HG03139 (cell line): Measurements from ENCODE around the gene MRPL11.
"Not testable (repeated sequence)": the region's sequence is repeated elsewhere in the genome, so short reads cannot be mapped to it uniquely, and the experiment has no call there.

Experiments used
- ATAC-seq: cut with Tn5 transposase; IDR thresholded peaks from one replicate; pipeline ENCODE4 v1.9.1; 2021; ENCODE audit not compliant: unreplicated experiment

MRPL11 gene

GRCh38 chr11:66431871-66432329 is 6.7 kb downstream of the MRPL11 start:
- not testable (repeated sequence) for ATAC-seq

DNA sequence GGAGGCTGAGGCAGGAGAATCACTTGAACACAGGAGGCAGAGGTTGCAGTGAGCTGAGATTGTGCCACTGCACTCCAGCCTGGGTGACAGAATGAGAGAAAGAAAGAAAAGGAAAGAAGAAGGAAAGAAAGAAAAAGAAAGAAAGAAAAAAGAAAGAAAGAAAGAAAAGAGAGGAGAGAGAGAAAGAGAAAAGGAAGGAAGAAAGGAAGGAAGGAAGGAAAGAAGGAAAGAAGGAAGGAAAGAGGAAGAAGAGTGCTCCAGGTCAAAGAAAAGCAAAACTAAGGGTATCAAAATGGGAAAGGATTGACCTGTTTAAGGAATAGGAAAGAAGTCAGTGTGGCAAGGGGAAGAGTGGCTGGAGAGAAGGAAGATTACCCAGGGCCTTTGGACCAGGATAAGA is 7.4 kb downstream of the MRPL11 start:
- ATAC-seq, result not testable (repeated sequence)

- ATAC-seq, result no peak
These were observed 8.6 kb downstream of the MRPL11 start for GRCh38 chr11:66429983-66430602.

DNA sequence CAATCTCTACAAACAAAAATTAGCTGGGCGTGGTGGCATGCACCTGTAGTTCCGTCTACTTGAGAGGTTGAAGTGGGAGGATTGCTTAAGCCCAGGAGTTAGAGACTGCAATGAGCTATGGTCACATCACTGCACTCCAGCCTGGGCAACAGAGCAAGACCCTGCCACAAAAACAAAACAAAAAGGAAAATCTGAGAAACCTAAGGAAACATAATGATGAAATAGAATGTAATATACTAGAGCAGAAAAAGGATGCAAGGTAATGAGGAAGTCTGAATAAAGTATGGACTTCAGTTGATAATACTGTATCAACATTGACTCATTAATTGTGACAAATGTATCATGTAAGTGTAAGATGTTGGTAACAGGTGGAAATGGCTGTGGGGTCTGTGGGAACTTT is 9.7 kb downstream of the MRPL11 start:
- no peak for ATAC-seq

GRCh38 chr11:66426314-66426713 is 12.3 kb downstream of the MRPL11 start:
- no peak for ATAC-seq

GRCh38 chr11:66421492-66422205 is 17.0 kb downstream of the MRPL11 start:
- no peak for ATAC-seq

- ATAC-seq, result no peak
These were observed 17.8 kb downstream of the MRPL11 start, which contains the start of gene NPAS4 for GRCh38 chr11:66420671-66421476. Gene NPAS4 (plus strand): TSS chr11:66421035. CDS start chr11:66421180, 145 bp downstream.

- no peak for ATAC-seq
These were observed 18.8 kb downstream of the MRPL11 start for GRCh38 chr11:66419825-66420224.

GRCh38 chr11:66418986-66419308 is 19.7 kb downstream of the MRPL11 start:
- no peak for ATAC-seq

- ATAC-seq, result no peak
These were observed 20.3 kb downstream of the MRPL11 start for GRCh38 chr11:66418168-66418985.

DNA sequence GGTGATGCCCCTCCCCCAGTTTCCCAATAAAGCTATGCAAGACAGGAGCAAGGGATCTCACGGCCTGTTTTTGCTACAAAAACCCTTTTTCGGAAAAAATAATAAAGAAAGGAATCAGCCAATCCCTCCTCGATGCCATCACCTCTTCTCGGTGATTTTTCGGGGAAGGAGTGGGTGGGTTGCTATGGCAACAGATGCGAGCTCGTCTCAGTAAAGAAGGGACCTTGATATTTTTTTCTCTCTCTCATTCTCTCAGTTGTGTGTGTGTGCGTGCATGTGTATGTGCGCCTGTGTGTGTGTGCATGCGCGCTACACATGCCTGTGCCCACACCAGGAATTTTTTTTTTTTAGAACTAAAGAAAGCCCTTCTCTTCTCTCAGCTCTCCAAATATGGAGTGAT is 21.6 kb downstream of the MRPL11 start:
- no peak for ATAC-seq

DNA sequence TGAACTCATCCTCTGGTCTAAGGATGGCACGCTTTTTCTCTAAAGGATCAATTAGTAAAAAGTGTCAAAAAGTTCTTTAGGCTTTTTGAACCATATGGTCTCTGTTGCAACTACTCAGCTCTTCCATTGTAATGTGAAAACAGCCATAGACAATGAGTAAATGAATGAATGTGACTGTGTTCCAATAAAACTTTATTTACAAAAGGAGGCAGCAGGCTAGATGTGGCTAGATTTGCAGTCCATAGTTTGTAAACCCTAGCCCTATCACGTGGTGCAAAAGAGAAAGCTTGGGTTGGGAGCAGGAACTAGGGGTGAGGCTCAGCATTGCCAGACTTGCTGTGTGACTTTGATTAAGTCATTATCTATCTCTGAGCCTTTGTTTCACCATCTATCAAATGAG is 23.2 kb downstream of the MRPL11 start:
- no peak for ATAC-seq

DNA sequence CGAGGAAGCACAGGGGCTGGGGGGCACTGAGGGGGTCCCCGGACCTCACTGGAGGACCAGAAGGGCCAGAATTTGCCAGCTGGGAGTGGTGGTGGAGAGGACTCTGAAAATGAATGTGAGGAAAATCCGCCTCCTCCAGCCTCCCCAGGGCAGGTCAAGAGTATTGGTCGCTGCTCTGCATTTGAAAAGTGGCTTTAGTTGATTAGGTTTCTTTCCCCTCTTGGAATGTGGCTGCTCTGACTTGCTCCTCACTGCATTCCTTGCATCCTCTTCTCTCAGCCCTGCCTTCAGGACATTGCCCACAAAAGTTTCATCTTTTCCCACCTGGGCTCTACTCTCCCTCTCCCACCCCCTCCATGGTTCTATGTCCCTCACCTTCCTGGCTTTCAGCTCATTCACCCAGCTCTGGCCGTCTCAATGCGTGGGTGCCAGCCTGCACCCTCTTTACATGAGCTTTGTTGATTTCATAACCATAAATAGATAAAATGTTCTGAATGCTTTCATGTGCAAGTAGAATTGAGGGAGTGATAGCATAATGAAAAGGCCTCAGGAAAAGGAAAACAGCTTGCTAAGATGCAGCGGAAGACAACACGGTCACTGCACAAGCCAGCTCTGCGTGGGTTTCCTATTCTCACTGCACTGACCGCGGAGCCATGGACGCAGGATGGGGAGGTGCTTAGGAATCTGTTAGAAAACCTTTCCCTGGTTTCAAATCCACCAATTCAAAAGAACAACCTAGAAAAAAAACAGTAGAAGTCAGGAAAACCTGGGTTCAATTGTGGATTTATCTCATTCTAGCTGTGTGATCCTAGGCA is 24.3 kb downstream of the MRPL11 start:
- no peak for ATAC-seq

GRCh38 chr11:66413167-66413566 is 25.5 kb downstream of the MRPL11 start:
- ATAC-seq, result no peak

- no peak for ATAC-seq
These were observed 26.5 kb downstream of the MRPL11 start for GRCh38 chr11:66412110-66412509.

DNA sequence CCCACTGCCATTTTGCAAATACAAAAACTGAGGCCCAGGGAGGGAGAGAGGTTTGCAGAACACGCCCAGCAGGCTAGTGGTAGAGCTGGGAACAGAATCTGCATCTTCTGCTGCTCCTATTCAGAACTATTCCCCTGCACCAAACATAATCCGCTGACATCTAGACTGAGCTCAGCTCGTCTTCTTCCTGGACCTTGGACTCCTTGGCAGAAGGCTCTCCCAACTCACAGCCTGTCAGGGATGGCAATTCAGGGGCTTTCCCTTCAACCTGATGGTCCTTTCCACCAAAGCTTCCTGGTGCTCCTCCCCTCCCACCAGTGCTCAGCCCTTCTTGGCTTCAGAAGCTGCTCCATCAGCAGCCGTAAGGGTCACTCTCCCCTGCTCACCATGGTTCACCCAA is 27.3 kb downstream of the MRPL11 start:
- ATAC-seq, result no peak

DNA sequence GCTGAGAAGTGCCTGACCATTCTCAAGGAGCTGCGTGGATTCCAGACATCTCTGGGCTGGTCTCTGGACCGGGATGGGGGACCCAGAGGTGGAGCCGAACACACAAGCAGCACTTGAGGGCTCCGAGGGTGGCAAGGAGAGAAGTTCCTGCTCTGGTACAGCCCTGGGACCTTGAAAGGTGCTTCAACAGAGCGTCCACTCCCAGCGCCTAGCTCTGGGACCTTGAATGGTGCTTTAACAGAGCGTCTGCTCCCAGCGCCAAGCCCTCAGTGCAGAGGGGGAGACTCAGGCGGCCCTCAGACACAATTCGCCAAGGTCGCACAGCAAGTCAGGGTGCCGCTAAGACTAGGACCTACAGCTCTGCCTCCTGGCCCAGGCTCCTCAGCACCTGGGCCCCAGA is 28.5 kb downstream of the MRPL11 start:
- no peak for ATAC-seq

DNA sequence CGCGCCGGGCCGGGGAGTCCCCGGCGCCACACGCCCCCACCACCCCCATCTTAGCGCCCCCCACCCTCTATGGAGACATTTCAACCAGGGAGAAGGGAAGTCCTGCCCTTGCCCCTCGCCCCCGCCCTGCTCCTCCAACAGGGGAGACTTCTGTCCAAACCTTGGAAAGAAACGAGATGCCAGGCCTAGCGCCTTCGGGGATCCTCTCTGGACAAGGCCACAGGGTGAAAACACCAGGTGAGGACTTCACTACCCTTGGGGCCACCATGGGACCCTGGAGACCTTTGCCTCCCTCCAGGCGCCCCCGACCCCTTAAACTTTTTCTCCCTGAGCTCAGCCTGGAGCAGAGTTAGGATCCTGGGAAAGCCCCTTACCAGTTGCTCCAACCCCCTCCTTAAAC is 29.4 kb downstream of the MRPL11 start:
- no peak for ATAC-seq

GRCh38 chr11:66408488-66409214 is 30.0 kb downstream of the MRPL11 start:
- ATAC-seq, result no peak

- ATAC-seq, result no peak
These were observed 31.0 kb downstream of the MRPL11 start for GRCh38 chr11:66407651-66408050.
